T-cell (primary cell): Measurements from ENCODE around the gene MSH5. TPM values are rescaled to one million over a fixed set of nuclear protein-coding genes. Genes with fewer than 3 reads are reported as not detected.
A peak's percentile ranks its signal among the peaks of the same experiment; 100 is the strongest.
"Not testable (repeated sequence)": the region's sequence is repeated elsewhere in the genome, so short reads cannot be mapped to it uniquely, and the experiment has no call there.

Source experiments
- ATAC-seq, 4 experiments: fragments of 200-7000 bp in 3 of 4; fragments of 150-1000 bp in 1 of 4; cut with Tn5 transposase; replicated peaks in 1 of 4; 1 replicate in 3 of 4; 2 replicates in 1 of 4; pipeline ENCODE4 v1.10.0; 2021; ENCODE audit warnings: moderate library complexity in 3 of 4, mild to moderate bottlenecking in 2 of 4, moderate number of reproducible peaks in 1 of 4
- CTCF ChIA-PET, 2 donors: fragments of 300-600 bp; sonication (Branson Sonifier 250); formaldehyde crosslinking; loops; one replicate each; lab custom pipeline; 2022; ENCODE audit warnings: antibody characterized with exemption in 2 of 2; lab: Charles Lee
- POLR2A ChIA-PET, 2 donors: fragments of 300-600 bp; sonication (Branson Sonifier 250); formaldehyde crosslinking; loops; one replicate each; lab custom pipeline; 2022; ENCODE audit warnings: antibody characterized with exemption in 2 of 2; lab: Charles Lee
- DNase-seq, 35 experiments: peaks; one replicate each; pipeline versions ENCODE4 v3.0.0 to v3.0.0-alpha.2; 2013 to 2023
- H3K27ac ChIP-seq: one replicate; pipeline ENCODE4 v1.5.1; 2013; ENCODE audit warnings: low read length
- H3K27me3 ChIP-seq, 2 experiments: replicated peaks in 1 of 2; 1 replicate in 1 of 2; 2 replicates in 1 of 2; pipeline versions ENCODE4 v1.6.1 to v1.7.0; 2013; ENCODE audit warnings: low read length in 1 of 2, mixed read lengths in 1 of 2; ENCODE audit not compliant: control insufficient read depth in 2 of 2, insufficient read depth in 2 of 2; ENCODE audit errors: extremely low read depth in 1 of 2
- H3K36me3 ChIP-seq, 2 donors: 1 replicate in 1 of 2; 2 replicates in 1 of 2; pipeline versions ENCODE4 v1.6.1 to v1.7.0; 2013; ENCODE audit warnings: low read length in 1 of 2; ENCODE audit not compliant: control insufficient read depth in 2 of 2, insufficient read depth in 1 of 2; ENCODE audit errors: extremely low read depth in 1 of 2
- H3K4me1 ChIP-seq, 2 experiments: 1 replicate in 1 of 2; 2 replicates in 1 of 2; pipeline versions ENCODE4 v1.6.1 to v1.7.0; 2013; ENCODE audit warnings: low read length in 2 of 2, mixed read lengths in 1 of 2; ENCODE audit not compliant: insufficient read depth in 2 of 2, control insufficient read depth in 1 of 2; ENCODE audit errors: extremely low read depth in 1 of 2
- H3K4me3 ChIP-seq, 2 donors: 1 replicate in 1 of 2; 2 replicates in 1 of 2; pipeline versions ENCODE4 v1.5.1 to v1.7.0; 2013; ENCODE audit warnings: mild to moderate bottlenecking in 2 of 2, low read length in 1 of 2, moderate library complexity in 1 of 2; ENCODE audit not compliant: control insufficient read depth in 1 of 2; ENCODE audit errors: extremely low read depth in 1 of 2
- H3K9me3 ChIP-seq: 2 replicates; pipeline ENCODE4 v1.7.0; 2013
- H3K27ac Mint-ChIP-seq, 2 donors: one replicate each; pipeline ENCODE4 v1.8.0; 2020 to 2021; ENCODE audit warnings: mild to moderate bottlenecking in 2 of 2, mixed read lengths in 2 of 2
- H3K27me3 Mint-ChIP-seq, 2 donors: one replicate each; pipeline ENCODE4 v1.8.0; 2021 to 2022; ENCODE audit warnings: mixed read lengths in 2 of 2
- H3K36me3 Mint-ChIP-seq: one replicate; pipeline ENCODE4 v1.8.0; 2021; ENCODE audit warnings: mixed read lengths
- H3K4me1 Mint-ChIP-seq, 3 donors: one replicate each; pipeline ENCODE4 v1.8.0; 2020 to 2022; ENCODE audit warnings: mixed read lengths in 3 of 3, mild to moderate bottlenecking in 1 of 3
- H3K4me3 Mint-ChIP-seq, 3 donors: one replicate each; pipeline ENCODE4 v1.8.0; 2020 to 2022; ENCODE audit warnings: mild to moderate bottlenecking in 3 of 3, mixed read lengths in 3 of 3, moderate library complexity in 3 of 3
- H3K9me3 Mint-ChIP-seq, 3 donors: one replicate each; pipeline ENCODE4 v1.8.0; 2020 to 2022; ENCODE audit warnings: mixed read lengths in 3 of 3
- WGBS: methylation state at CpG from one replicate; pipeline ENCODE4 v1.1.5; 2013; ENCODE audit warnings: missing lambda C conversion rate; ENCODE audit not compliant: insufficient coverage; 5-methylcytosine and 5-hydroxymethylcytosine counted together
- total RNA-seq, 35 experiments: library from RNA in 6 of 35; stranded (reverse) in 6 of 35; fragments of 120-200 nt in 1 of 35; gene quantifications; one replicate each; pipeline versions ENCODE4 v1.2.1 to v1.2.4 and lab custom pipeline; 2013 to 2026

Gene MSH5
- total RNA-seq, 5 donors from 2014 or later (not counting 1 experiment from before 2014, with no cell fraction given) = 13.7 to 22.4 (median 14.4) TPM

DNA sequence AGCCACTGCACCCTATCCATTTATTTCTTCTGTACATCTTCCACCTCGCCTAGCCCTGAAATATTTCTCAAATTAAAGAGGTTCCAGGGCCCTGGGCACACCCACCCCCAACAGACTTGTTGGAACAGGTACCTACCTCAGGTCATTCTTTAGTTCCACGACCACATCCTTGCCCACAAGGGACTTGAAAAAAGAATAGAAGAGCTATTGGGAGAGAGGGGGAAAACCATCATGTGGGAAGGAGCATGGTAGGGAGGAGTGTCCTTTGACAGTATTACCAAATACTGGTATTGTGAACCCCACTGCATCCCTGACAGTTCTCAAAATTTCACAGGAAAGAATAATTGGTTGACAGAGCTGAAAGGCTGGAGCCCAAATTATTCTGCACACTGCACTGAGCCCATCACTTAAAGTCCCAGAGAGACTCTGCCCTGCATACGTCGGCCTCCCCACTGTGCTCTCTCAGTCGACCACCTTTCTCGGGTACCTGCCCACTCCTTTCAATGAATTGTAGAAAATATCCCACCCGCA is 66.2 kb downstream of the MSH5 start:
- POLR2A ChIA-PET = interaction anchor here (0.6 to 1.7 kb wide), 5 partner anchors 9 to 91 kb away, joined by 3 to 5 read pairs (median 5); partner anchors contain the start of genes HSPA1A (in 1 of the 2), HSPA1B (in 1 of the 2) and HSPA1L (in 1 of the 2)
- Histone ChIP-seq H3K27me3 (no peaks in the 10 kb centered on the region), H3K27ac (peak overlapping the region; percentile 80), H3K9me3 (no peaks in the 10 kb centered on the region), H3K36me3 (peaks cover 6 to 27% of the 10 kb centered on the region in 2 donors), H3K4me1 (peaks cover 8 to 29% of the 10 kb centered on the region in 2 experiments), H3K4me3 (peak overlapping the region; percentile 64 to 79)
- ATAC-seq (peak in 3 of 4 experiments; percentile 10 to 17 (median 15)), DNase-seq (no peak)
- Mint-ChIP-seq H3K36me3 (peaks cover 24% of the 10 kb centered on the region), H3K27ac (peak overlapping the region; percentile 91 to 94), H3K4me1 (peaks cover 20 to 32% (median 21%) of the 10 kb centered on the region in 3 donors), H3K4me3 (peak overlapping the region; percentile 83 to 90 (median 89)), H3K9me3 (no peaks in the 10 kb centered on the region), H3K27me3 (no peaks in the 10 kb centered on the region)
- 50% methylated on average over 1 of the region's 7 CpGs for whole genome bisulfite sequencing
- CTCF ChIA-PET = interaction anchor here (0.6 to 1.6 kb wide), 5 partner anchors 10 to 76 kb away, joined by 3 to 9 read pairs (median 7); partner anchors contain the start of gene VARS1 (in 1 of the 2)

GRCh38 chr6:31806470-31807272 is 66.9 kb downstream of the MSH5 start, which contains the start of gene LSM2:
Gene LSM2 (minus strand): TSS chr6:31806966. CDS start chr6:31806757, 209 bp downstream.
- H3K9me3 Mint-ChIP-seq = no peaks in the 10 kb centered on the region
- CTCF ChIA-PET = interaction anchor here (0.6 to 1.9 kb wide), 12 partner anchors 8 to 312 kb away, joined by 3 to 9 read pairs (median 4); partner anchors contain the start of genes HSPA1A (in 1 of the 2), HSPA1L (in 1 of the 2), NFKBIL1 (in 1 of the 2) and VARS1 (in 1 of the 2)

GRCh38 chr6:31808599-31808998 is 68.8 kb downstream of the MSH5 start:
- CTCF ChIA-PET, H3K27ac Mint-ChIP-seq, H3K4me3 ChIP-seq, POLR2A ChIA-PET, H3K9me3 ChIP-seq, H3K9me3 Mint-ChIP-seq, H3K27me3 ChIP-seq, DNase-seq, H3K27ac ChIP-seq, H3K4me3 Mint-ChIP-seq, ATAC-seq, H3K27me3 Mint-ChIP-seq: not testable (repeated sequence)
- peaks cover 19% of the 10 kb centered on the region for H3K36me3 Mint-ChIP-seq
- no CpG with 5 or more reads among the region's 10 CpGs for WGBS
- H3K4me1 ChIP-seq = peaks cover 9 to 45% of the 10 kb centered on the region in 2 experiments
- H3K4me1 Mint-ChIP-seq = peaks cover 27 to 44% (median 29%) of the 10 kb centered on the region in 3 donors
- H3K36me3 ChIP-seq = peaks cover 8 to 25% of the 10 kb centered on the region in 2 donors

More at GRCh38 chr6:31806470-31807272, 66.9 kb downstream of the MSH5 start, which contains the start of gene LSM2:
- H3K4me1 Mint-ChIP-seq = peaks cover 18 to 33% (median 21%) of the 10 kb centered on the region in 3 donors
- no peaks in the 10 kb centered on the region for H3K27me3 Mint-ChIP-seq
- H3K4me3 ChIP-seq = peak within 1 kb of the TSS; percentile 64 to 79
- peak within 1 kb of the TSS; percentile 80 for H3K27ac ChIP-seq
- no peaks in the 10 kb centered on the region for H3K9me3 ChIP-seq
- H3K4me1 ChIP-seq = peaks cover 8 to 30% of the 10 kb centered on the region in 2 experiments
- DNase-seq (peak; percentile 90 to 98 (median 96)), ATAC-seq (peak; percentile 98 to 99 (median 98))
- 0% methylated on average over 41 of the region's 51 CpGs for WGBS
- H3K36me3 Mint-ChIP-seq = peaks cover 25% of the 10 kb centered on the region
- peak within 1 kb of the TSS; percentile 83 to 90 (median 89) for H3K4me3 Mint-ChIP-seq
- POLR2A ChIA-PET = interaction anchor here in 1 of 2 donors (0.5 to 1.7 kb wide), 8 partner anchors 9 to 899 kb away, joined by 3 to 5 read pairs (median 4); partner anchors contain the start of genes HSPA1A, HSPA1B, HSPA1L and NEU1
- no peaks in the 10 kb centered on the region for H3K27me3 ChIP-seq
- H3K27ac Mint-ChIP-seq = peak within 1 kb of the TSS; percentile 91 to 94
- peaks cover 8 to 33% of the 10 kb centered on the region in 2 donors for H3K36me3 ChIP-seq

DNA sequence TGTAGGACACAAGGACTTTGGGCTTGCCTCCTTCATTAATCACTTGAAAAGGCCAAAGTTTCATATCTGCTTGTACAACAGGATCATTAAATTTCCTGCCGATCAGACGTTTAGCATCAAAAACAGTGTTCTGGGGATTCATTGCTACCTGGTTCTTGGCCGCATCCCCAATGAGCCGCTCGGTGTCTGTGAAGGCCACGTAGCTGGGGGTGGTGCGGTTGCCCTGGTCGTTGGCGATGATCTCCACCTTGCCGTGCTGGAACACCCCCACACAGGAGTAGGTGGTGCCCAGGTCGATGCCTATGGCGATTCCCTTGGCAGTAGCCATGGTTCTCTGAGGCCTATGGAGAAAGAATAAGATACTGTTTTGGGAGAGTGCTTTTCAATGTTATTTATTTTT is 71.8 kb downstream of the MSH5 start:
- H3K36me3 Mint-ChIP-seq = peaks cover 19% of the 10 kb centered on the region
- no peaks in the 10 kb centered on the region for H3K27me3 ChIP-seq
- no peaks in the 10 kb centered on the region for H3K9me3 Mint-ChIP-seq
- peaks cover 5 to 35% of the 10 kb centered on the region in 2 experiments for H3K4me1 ChIP-seq
- no peak overlapping the region for H3K27ac ChIP-seq
- H3K4me3 Mint-ChIP-seq = no peak overlapping the region
- ATAC-seq = no peak
- ChIA-PET CTCF (no interaction called here), POLR2A (interaction anchor here in 1 of 2 donors (0.7 kb wide), 1 partner anchor 154 kb away, joined by 3 read pairs; no protein-coding TSS in a partner anchor)
- DNase-seq = no peak
- peaks cover 24 to 42% (median 25%) of the 10 kb centered on the region in 3 donors for H3K4me1 Mint-ChIP-seq
- peaks cover 8 to 22% of the 10 kb centered on the region in 2 donors for H3K36me3 ChIP-seq
- WGBS = 94% methylated on average over 5 of the region's 12 CpGs
- H3K27ac Mint-ChIP-seq = no peak overlapping the region
- no peaks in the 10 kb centered on the region for H3K9me3 ChIP-seq
- H3K4me3 ChIP-seq = no peak overlapping the region
- H3K27me3 Mint-ChIP-seq = no peaks in the 10 kb centered on the region

Other genes with a start within 250 kb of the MSH5 start
- 10 to 100 TPM; 15.7 to 21.7 (median 16.1) TPM for gene MICB, start 241.9 kb upstream of the MSH5 start, total RNA-seq
- gene MCCD1, start 211.0 kb upstream of the MSH5 start, total RNA-seq = not detected
- gene DDX39B, start 198.0 kb upstream of the MSH5 start, total RNA-seq = 100 to 1,000 TPM; 507 to 669 (median 631) TPM
- gene ATP6V1G2, start 193.4 kb upstream of the MSH5 start, total RNA-seq = 1 to 10 TPM; 3.1 to 5.7 (median 4.1) TPM
- gene NFKBIL1, start 192.4 kb upstream of the MSH5 start, total RNA-seq = 10 to 100 TPM in 3 of 5 donors, 1 to 10 TPM in 2; 6.9 to 17.1 (median 11.6) TPM
- 10 to 100 TPM; 12.5 to 23.9 (median 17.9) TPM for gene LTA, start 167.7 kb upstream of the MSH5 start, total RNA-seq
- gene TNF, start 164.4 kb upstream of the MSH5 start, total RNA-seq = 10 to 100 TPM; 13.8 to 28.0 (median 25.0) TPM
- 100 to 1,000 TPM; 398 to 926 (median 813) TPM for gene LTB, start 157.6 kb upstream of the MSH5 start, total RNA-seq
- 10 to 100 TPM; 13.4 to 28.0 (median 20.4) TPM for gene LST1, start 153.7 kb upstream of the MSH5 start, total RNA-seq
- 10 to 100 TPM; 13.6 to 38.0 (median 16.0) TPM for gene NCR3, start 147.0 kb upstream of the MSH5 start, total RNA-seq
- gene AIF1, start 124.8 kb upstream of the MSH5 start, total RNA-seq = 10 to 100 TPM in 4 of 5 donors, 1 to 10 TPM in 1; 7.6 to 54.3 (median 18.1) TPM
- gene PRRC2A, start 119.3 kb upstream of the MSH5 start, total RNA-seq = 100 to 1,000 TPM; 222 to 246 (median 230) TPM
- 100 to 1,000 TPM; 257 to 317 (median 301) TPM for gene BAG6, start 87.3 kb upstream of the MSH5 start, total RNA-seq
- gene APOM, start 84.1 kb upstream of the MSH5 start, total RNA-seq = 1 to 10 TPM; 1.4 to 3.6 (median 3.2) TPM
- gene C6orf47, start 79.2 kb upstream of the MSH5 start, total RNA-seq = 10 to 100 TPM; 16.3 to 36.2 (median 33.4) TPM
- 10 to 100 TPM; 13.0 to 27.6 (median 23.3) TPM for gene GPANK1, start 75.0 kb upstream of the MSH5 start, total RNA-seq
- gene CSNK2B, start 73.9 kb upstream of the MSH5 start, total RNA-seq = 100 to 1,000 TPM in 4 of 5 donors, 10 to 100 TPM in 1; 98.4 to 129 (median 126) TPM
- gene LY6G5B, start 70.0 kb upstream of the MSH5 start, total RNA-seq = 10 to 100 TPM; 29.7 to 50.5 (median 40.9) TPM
- gene LY6G5C, start 58.9 kb upstream of the MSH5 start, total RNA-seq = 1 to 10 TPM in 4 of 5 donors, under 1 TPM in 1; 0.75 to 8.8 (median 5.8) TPM
- gene ABHD16A, start 36.7 kb upstream of the MSH5 start, total RNA-seq = 10 to 100 TPM; 58.2 to 74.4 (median 61.2) TPM
- gene LY6G6F, start 33.1 kb upstream of the MSH5 start, total RNA-seq = not detected
- not detected for gene LY6G6D, start 24.7 kb upstream of the MSH5 start, total RNA-seq
- gene LY6G6C, start 18.3 kb upstream of the MSH5 start, total RNA-seq = not detected
- gene MPIG6B, start 16.6 kb upstream of the MSH5 start, total RNA-seq = 1 to 10 TPM in 1 of 5 donors, under 1 TPM in 4; 0.26 to 2.6 (median 0.30) TPM
- 10 to 100 TPM in 4 of 5 donors, 1 to 10 TPM in 1; 9.0 to 13.2 (median 11.5) TPM for gene DDAH2, start 10.7 kb upstream of the MSH5 start, total RNA-seq
- 100 to 1,000 TPM in 4 of 5 donors, 10 to 100 TPM in 1; 89.5 to 146 (median 112) TPM for gene CLIC1, start 3.5 kb upstream of the MSH5 start, total RNA-seq
- gene SAPCD1, start 22.7 kb downstream of the MSH5 start, total RNA-seq = 10 to 100 TPM in 1 of 5 donors, 1 to 10 TPM in 4; 3.1 to 10.7 (median 4.1) TPM
- gene VWA7, start 37.3 kb downstream of the MSH5 start, total RNA-seq = 1 to 10 TPM; 1.4 to 8.0 (median 2.1) TPM
- gene VARS1, start 55.7 kb downstream of the MSH5 start, total RNA-seq = 10 to 100 TPM; 44.4 to 71.0 (median 62.5) TPM
- 10 to 100 TPM; 24.2 to 36.4 (median 30.6) TPM for gene LSM2, start 67.0 kb downstream of the MSH5 start, total RNA-seq
- 1 to 10 TPM; 2.8 to 8.5 (median 8.1) TPM for gene HSPA1L, start 75.3 kb downstream of the MSH5 start, total RNA-seq
- 100 to 1,000 TPM in 1 of 5 donors, 10 to 100 TPM in 2, 1 to 10 TPM in 2; 8.8 to 117 (median 77.9) TPM for gene HSPA1A, start 75.5 kb downstream of the MSH5 start, total RNA-seq
- 100 to 1,000 TPM in 1 of 5 donors, 10 to 100 TPM in 2, 1 to 10 TPM in 2; 6.3 to 105 (median 67.9) TPM for gene HSPA1B, start 87.7 kb downstream of the MSH5 start, total RNA-seq
- gene NEU1, start 122.8 kb downstream of the MSH5 start, total RNA-seq = 10 to 100 TPM; 15.9 to 29.2 (median 19.9) TPM
- gene SLC44A4, start 139.0 kb downstream of the MSH5 start, total RNA-seq = under 1 TPM in 3 of 5 donors, not detected in 2; 0.13 to 0.96 (median 0.57) TPM
- 10 to 100 TPM; 49.1 to 83.8 (median 78.9) TPM for gene EHMT2, start 157.7 kb downstream of the MSH5 start, total RNA-seq
- 1 to 10 TPM; 1.0 to 3.5 (median 3.1) TPM for gene ZBTB12, start 162.1 kb downstream of the MSH5 start, total RNA-seq
- 1 to 10 TPM; 1.3 to 5.1 (median 3.7) TPM for gene C2, start 187.7 kb downstream of the MSH5 start, total RNA-seq
- 1 to 10 TPM in 3 of 5 donors, not detected in 2; 1.3 to 2.2 (median 1.8) TPM for gene CFB, start 206.1 kb downstream of the MSH5 start, total RNA-seq
- gene NELFE, start 219.0 kb downstream of the MSH5 start, total RNA-seq = 10 to 100 TPM; 47.5 to 51.0 (median 49.4) TPM
- 100 to 1,000 TPM; 104 to 169 (median 112) TPM for gene SKIC2, start 219.2 kb downstream of the MSH5 start, total RNA-seq
- 10 to 100 TPM; 30.2 to 53.2 (median 35.4) TPM for gene DXO, start 232.1 kb downstream of the MSH5 start, total RNA-seq
- 10 to 100 TPM in 1 of 5 donors, 1 to 10 TPM in 4; 3.5 to 11.6 (median 6.1) TPM for gene C4A, start 242.1 kb downstream of the MSH5 start, total RNA-seq